Frontal cortex (tissue), 4 donors: ENCODE results near the gene CHMP4A. TPM values are rescaled to one million over a fixed set of nuclear protein-coding genes. Genes with fewer than 3 reads are reported as not detected.

ENCODE experiments used
- DNase-seq, 2 donors: peaks; one replicate each; pipeline ENCODE4 v3.0.0; 2012; ENCODE audit warnings: low spot score in 2 of 2
- FAIRE-seq: peaks from 2 replicates; lab custom pipeline; 2012; peaks lifted over from hg19 to GRCh38; lab: Jason Lieb, UNC
- total RNA-seq: library from RNA; depleted of rRNA; stranded (reverse); fragments of >200 nt; gene quantifications from one replicate; pipeline ENCODE4 v1.2.3, GENCODE V29; 2014
- donor health status: control.
- donor health status: control.
- donor health status: control.

The CHMP4A gene
- total RNA-seq, 1 donor from 2014 or later, result 40.4 TPM

GRCh38 chr14:24183014-24183481, 30.2 kb downstream of the CHMP4A start:
- no peak for DNase-seq
- FAIRE-seq, result no peak

- FAIRE-seq, result no peak
- no peak for DNase-seq
These were observed 31.0 kb downstream of the CHMP4A start for GRCh38 chr14:24182110-24182882.

- DNase-seq (no peak), FAIRE-seq (no peak)
These were observed 31.8 kb downstream of the CHMP4A start for GRCh38 chr14:24181371-24182077.

- FAIRE-seq (no peak), DNase-seq (peak in 1 of 2 donors; percentile 59)
These were observed 33.1 kb downstream of the CHMP4A start for GRCh38 chr14:24179961-24180796.

- DNase-seq, result no peak
- no peak for FAIRE-seq
These were observed 33.9 kb downstream of the CHMP4A start for GRCh38 chr14:24179294-24179960.

GRCh38 chr14:24178399-24179178, 34.7 kb downstream of the CHMP4A start:
- DNase-seq (no peak), FAIRE-seq (no peak)

GRCh38 chr14:24177891-24178290, 35.4 kb downstream of the CHMP4A start:
- DNase-seq (no peak), FAIRE-seq (no peak)

GRCh38 chr14:24177041-24177825, 36.1 kb downstream of the CHMP4A start:
- FAIRE-seq, result no peak
- DNase-seq, result no peak

GRCh38 chr14:24176599-24176998, 36.7 kb downstream of the CHMP4A start:
- FAIRE-seq (no peak), DNase-seq (no peak)

- FAIRE-seq (no peak), DNase-seq (no peak)
These were observed 40.4 kb downstream of the CHMP4A start for GRCh38 chr14:24172871-24173281.

GRCh38 chr14:24172261-24172860, 40.9 kb downstream of the CHMP4A start:
- no peak for DNase-seq
- no peak for FAIRE-seq

GRCh38 chr14:24171422-24172260, 41.6 kb downstream of the CHMP4A start, which contains the start of gene REC8:
REC8 (plus strand) TSS chr14:24172080; CDS start chr14:24172553, 473 bp downstream.
- DNase-seq (peak; percentile 80 to 93), FAIRE-seq (no peak)

- FAIRE-seq (no peak), DNase-seq (no peak)
These were observed 45.7 kb downstream of the CHMP4A start for GRCh38 chr14:24167469-24168114.

- no peak for FAIRE-seq
These were observed 47.5 kb downstream of the CHMP4A start for GRCh38 chr14:24165785-24166184.

GRCh38 chr14:24164518-24164991, 48.7 kb downstream of the CHMP4A start:
- DNase-seq (no peak), FAIRE-seq (no peak)

More at GRCh38 chr14:24165785-24166184, 47.5 kb downstream of the CHMP4A start:
- DNase-seq, result no peak

GRCh38 chr14:24162093-24162492, 51.2 kb downstream of the CHMP4A start:
- no peak for FAIRE-seq
- DNase-seq, result peak in 1 of 2 donors; percentile 38
